ENCODE data around the gene PYCARD. TPM values are rescaled to one million over a fixed set of nuclear protein-coding genes. Genes with fewer than 3 reads are reported as not detected.
A peak's percentile ranks its signal among the peaks of the same experiment; 100 is the strongest.

The PYCARD gene
- total and polyA plus RNA-seq, 9 of the 15 experiments (the other 6 are each of a cell fraction or from before 2014, with no cell fraction given) = 1.3 to 28.4 (median 6.0) TPM

GRCh38 chr16:31179747-31180459 is 22.7 kb downstream of the PYCARD start, which contains the start of gene FUS (continued):
- TF ChIP-seq BCLAF1 (IDR thresholded peaks at IDR 0.05; ENCODE audit: borderline replicate concordance in 1 of 2, control insufficient read depth in 1 of 2, low read depth in 2 of 2, low read length in 1 of 2) (peak in 1 of 2 experiments; percentile 100; a peak in 2 of 4 replicates), ZNF274 (IDR thresholded peaks at IDR 0.05; ENCODE audit: borderline replicate concordance, low read depth, low read length) (no peak), ZNF41 (CRISPR knock-in tag; conservative IDR thresholded peaks at IDR 0.05) (no peak; the same call in 1 of the 2 replicates), HNRNPL (IDR thresholded peaks at IDR 0.05; ENCODE audit: low read depth, low read length) (peak; percentile 87; the same call in 1 of the 2 replicates), ZNF584 (CRISPR knock-in tag; IDR thresholded peaks at IDR 0.05; ENCODE audit: low read depth) (no peak), ZNF57 (CRISPR knock-in tag; IDR thresholded peaks at IDR 0.05) (no peak), BCOR (IDR thresholded peaks at IDR 0.05) (no peak; the same call in 1 of the 2 replicates), U2AF2 (optimal IDR thresholded peaks at IDR 0.05; ENCODE audit: low read depth, low read length) (no peak), ZBTB8A (IDR thresholded peaks at IDR 0.05; ENCODE audit: partially characterized antibody) (no peak), ZNF398 (CRISPR knock-in tag; IDR thresholded peaks at IDR 0.05) (no peak), HDAC3 (IDR thresholded peaks at IDR 0.05; ENCODE audit: borderline replicate concordance, partially characterized antibody) (peak; percentile 49), HDGF (IDR thresholded peaks at IDR 0.05) (no peak), DMBX1 (CRISPR knock-in tag; IDR thresholded peaks at IDR 0.05; ENCODE audit: borderline replicate concordance) (0 out of 2 replicates have a peak, but pooled peaks have one; percentile 51), STAT6 (CRISPR knock-in tag; IDR thresholded peaks at IDR 0.05) (no peak), FOXK1 (CRISPR knock-in tag; IDR thresholded peaks at IDR 0.05; ENCODE audit: borderline replicate concordance) (peak; percentile 96), CBFB (CRISPR knock-in tag; IDR thresholded peaks at IDR 0.05) (peak; percentile 71; the same call in 1 of the 2 replicates), CREB1 (IDR thresholded peaks at IDR 0.05) (no peak; the same call in 1 of the 2 replicates), CREB1 (CRISPR knock-in tag; IDR thresholded peaks at IDR 0.05) (peak; percentile 70), PTRF (tag; IDR thresholded peaks at IDR 0.05) (no peak)

Measured in K562 (cell line).